Measurements from ENCODE around the gene HCCS.

- no peak for TF ChIP-seq EP300 (IDR thresholded peaks at IDR 0.05; ENCODE audit: borderline replicate concordance in 1 of 2, low read depth in 2 of 2, low read length in 2 of 2)
- no peak for TF ChIP-seq CTCF (IDR thresholded peaks at IDR 0.05; ENCODE audit: control extremely low read depth in 1 of 3, insufficient read depth in 1 of 3, low read depth in 1 of 3, low read length in 3 of 3)
- TF ChIP-seq POLR2AphosphoS5 (IDR thresholded peaks at IDR 0.05; ENCODE audit: low read depth, low read length): no peak
- no peak for TF ChIP-seq POLR2A (IDR thresholded peaks at IDR 0.05; ENCODE audit: control extremely low read depth in 1 of 2, low read depth in 2 of 2, low read length in 2 of 2)
- no peak for TF ChIP-seq RFX5 (IDR thresholded peaks at IDR 0.05; ENCODE audit: borderline replicate concordance, low read depth, low read length)
- no peak for TF ChIP-seq TAF1 (IDR thresholded peaks at IDR 0.05; ENCODE audit: low read depth, low read length)
- no peak for TF ChIP-seq ATF2 (IDR thresholded peaks at IDR 0.05; ENCODE audit: low read length)
- TF ChIP-seq ASH2L (IDR thresholded peaks at IDR 0.05; ENCODE audit: low read length): no peak
Measured at GRCh38 chrX:11129534-11130105, 18.5 kb downstream of the HCCS start.

Measured in H1 (cell line).